GM12892 (cell line): ENCODE data around the gene CTNNA3.

ENCODE experiments used
- DNase-seq: peaks from one replicate; pipeline ENCODE4 v3.0.0; 2011; ENCODE audit not compliant: insufficient read length
- FAIRE-seq: peaks from 2 replicates; lab custom pipeline; 2011; peaks lifted over from hg19 to GRCh38; lab: Jason Lieb, UNC
- POLR2A ChIP-seq: IDR thresholded peaks from 2 replicates; pipeline ENCODE4 v1.6.1; 2011; ENCODE audit warnings: low read depth, low read length, control low read depth
- POLR2AphosphoS5 ChIP-seq: IDR thresholded peaks from 2 replicates; pipeline ENCODE4 v1.6.1; 2011; ENCODE audit warnings: low read depth, low read length, control low read depth
- TAF1 ChIP-seq: IDR thresholded peaks from 2 replicates; pipeline ENCODE4 v1.6.1; 2011; ENCODE audit warnings: low read depth, mild to moderate bottlenecking, control low read depth, low read length, borderline replicate concordance

CTNNA3 gene

DNA sequence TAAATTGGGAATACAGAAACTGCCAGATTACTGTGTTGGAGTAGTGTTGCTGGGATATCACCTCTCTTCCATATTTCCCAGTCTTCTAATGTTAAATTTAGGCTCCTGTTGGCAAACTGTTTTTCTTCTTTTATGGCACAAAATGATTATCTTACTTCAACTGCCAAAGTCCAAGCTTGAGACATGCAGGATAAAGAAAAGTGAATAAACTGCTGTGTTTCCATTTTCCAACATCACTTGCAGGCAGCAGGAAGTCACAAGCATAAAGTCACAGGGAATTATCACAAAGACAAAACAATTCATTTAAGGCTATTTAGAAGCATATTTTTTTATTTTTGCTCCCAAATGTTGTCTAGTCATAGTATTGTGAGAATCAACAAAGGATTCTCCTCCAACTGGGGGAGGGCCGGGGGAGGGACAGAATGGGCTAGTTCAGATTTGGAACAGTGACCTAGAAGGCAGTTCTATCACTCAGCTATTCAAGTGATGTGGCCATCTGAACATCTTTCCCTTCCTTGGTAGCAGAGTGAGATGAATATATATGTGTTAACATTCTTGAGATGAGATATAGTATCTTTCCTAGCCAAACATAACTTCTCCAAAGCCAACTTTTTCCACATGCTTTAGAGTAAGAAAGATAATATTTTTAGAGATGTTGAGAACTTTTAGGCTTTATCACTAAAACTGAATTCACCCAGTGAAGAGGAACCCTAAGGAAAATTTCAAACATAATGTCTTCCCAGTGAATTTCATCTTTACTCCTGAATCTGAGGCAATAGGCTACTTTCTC, 364.7 kb downstream of the CTNNA3 start:
- no peak for TF ChIP-seq POLR2A
- no peak for TF ChIP-seq POLR2AphosphoS5
- TF ChIP-seq TAF1 = no peak
- DNase-seq (no peak), FAIRE-seq (no peak)

DNA sequence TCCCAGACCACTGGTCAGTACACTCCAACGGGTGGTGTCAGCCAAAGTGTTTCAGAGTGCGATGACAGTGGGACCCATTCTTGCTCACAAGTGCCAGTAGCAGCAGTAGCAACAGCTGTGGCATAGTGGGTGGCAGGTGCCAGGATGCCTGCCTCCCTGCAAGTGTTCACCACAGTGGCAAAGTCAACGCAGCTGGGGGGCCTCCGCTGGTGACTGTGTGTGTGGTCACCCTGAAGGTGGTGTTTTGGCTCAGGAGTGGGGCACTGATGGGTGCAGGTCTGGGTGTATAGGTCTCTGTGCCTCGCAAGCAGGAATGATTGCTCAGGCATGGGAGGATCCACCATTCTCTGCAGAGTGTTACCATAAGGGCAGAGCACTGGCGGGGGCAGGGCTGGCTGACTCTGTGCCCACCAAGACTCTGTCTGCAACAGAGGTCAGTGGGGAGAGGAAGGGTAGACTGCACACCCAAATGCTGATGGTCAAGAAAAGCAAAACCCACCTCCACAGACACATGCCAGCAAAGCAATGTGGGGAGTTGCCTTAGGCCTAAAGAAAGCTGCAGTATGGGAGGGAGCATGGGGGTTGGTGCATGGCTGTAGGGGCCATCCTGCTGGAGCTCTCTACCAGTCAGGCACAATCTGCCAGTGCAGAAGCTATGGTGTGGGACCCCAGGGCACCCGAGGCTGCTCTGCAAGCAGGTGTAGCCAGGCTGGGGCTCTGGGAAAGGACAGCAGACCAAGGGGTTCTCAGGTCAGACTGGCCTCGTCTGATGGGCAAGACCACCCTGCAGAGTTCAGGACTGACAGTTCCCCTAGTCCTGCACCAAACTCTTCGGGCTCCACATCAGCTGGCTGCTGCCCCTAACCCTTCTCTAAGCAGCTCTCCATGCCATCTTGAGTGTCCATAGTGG, 368.1 kb downstream of the CTNNA3 start:
- DNase-seq (no peak), FAIRE-seq (no peak)
- TF ChIP-seq POLR2AphosphoS5 (no peak), POLR2A (no peak), TAF1 (no peak)

DNA sequence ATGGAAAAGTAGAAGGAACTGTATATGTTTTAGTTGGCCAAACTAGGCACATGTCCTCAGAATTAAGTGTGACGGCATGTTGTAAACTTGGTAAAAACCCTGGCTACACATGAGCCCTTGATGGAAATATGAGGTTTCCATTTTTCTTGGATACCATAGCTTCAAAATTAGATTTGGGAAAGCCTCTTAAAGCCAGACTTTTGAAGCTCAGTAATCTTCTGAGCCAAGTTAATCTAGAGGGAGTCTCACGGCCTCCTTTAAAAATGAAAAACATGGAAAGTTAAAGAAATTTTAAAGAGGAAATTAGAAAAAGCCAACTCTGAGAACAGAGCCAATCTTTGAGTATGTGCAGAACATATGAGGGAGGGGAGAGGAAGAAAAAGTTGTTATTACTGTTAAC, 376.0 kb downstream of the CTNNA3 start:
- no peak for DNase-seq
- TF ChIP-seq TAF1 (no peak), POLR2A (no peak), POLR2AphosphoS5 (no peak)
- FAIRE-seq = no peak

DNA sequence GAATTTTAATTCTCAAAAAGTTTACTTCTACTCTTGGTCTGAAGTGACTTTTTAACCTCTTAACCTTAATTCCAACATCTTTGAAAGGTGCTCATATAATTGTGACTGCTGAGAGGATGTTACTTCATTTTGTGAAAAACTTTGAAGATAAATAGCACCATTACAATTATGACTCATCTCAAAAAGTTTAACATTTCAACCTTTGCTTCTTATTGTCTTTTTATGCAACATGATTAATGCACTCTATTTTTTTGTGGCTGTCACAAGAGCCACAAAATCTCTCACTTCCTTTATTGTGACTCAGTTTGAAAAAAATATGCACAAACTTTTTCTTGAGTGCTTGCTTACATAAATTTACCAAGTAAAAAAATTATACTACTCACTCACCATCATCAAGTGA, 387.1 kb downstream of the CTNNA3 start:
- FAIRE-seq (no peak), DNase-seq (no peak)
- TF ChIP-seq POLR2A (no peak), POLR2AphosphoS5 (no peak)

DNA sequence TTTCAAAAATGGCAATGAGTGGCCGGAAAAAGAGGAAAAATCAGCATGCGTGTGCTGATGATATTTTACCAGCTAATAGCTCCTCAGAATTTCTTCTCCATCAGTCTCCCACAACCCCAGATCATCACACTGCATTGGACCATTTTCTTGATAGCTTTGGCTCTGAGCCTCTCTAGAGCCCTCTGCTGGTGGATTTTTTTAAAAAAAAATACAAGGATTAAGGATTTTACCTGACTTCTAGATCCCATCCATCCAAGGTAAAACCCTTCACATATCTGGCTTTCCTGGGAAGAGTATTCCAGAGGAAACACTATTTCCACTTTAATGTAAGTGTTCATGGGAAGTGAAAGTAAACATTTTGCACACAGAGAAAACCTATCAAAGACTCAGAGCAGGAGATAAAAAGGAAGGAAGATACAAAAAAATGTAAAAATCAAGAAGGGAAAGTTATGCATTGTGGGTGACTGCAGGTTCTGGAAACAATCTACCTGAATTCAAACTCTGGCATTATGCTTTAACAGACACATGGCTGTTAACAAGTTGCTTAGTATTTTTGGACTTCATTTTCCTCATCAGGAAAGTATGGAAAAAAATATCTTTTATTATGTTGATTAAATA, 389.3 kb downstream of the CTNNA3 start:
- DNase-seq (peak; percentile 5), FAIRE-seq (no peak)
- TF ChIP-seq TAF1 = no peak
- no peak for TF ChIP-seq POLR2AphosphoS5
- TF ChIP-seq POLR2A = no peak

DNA sequence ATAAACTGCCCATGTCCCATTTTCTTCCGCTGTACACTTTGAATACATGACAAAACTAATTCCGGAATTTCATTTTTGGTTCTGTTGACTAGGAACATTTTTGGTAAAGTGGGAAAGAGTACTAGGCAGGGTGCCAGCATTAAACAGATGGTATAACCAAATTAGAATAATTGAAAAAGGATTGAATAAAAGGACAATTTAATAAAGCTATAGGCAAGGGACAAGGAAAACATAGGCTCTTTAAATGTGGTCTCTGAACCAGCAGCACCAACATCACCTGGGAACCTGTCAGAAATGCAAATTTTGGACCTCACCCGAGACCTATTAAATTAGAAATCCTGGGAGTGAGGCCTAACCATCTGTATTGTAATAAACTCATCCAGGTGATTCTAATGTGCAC, 393.3 kb downstream of the CTNNA3 start:
- TF ChIP-seq TAF1 = no peak
- TF ChIP-seq POLR2AphosphoS5 = no peak
- TF ChIP-seq POLR2A = no peak
- DNase-seq (no peak), FAIRE-seq (no peak)

DNA sequence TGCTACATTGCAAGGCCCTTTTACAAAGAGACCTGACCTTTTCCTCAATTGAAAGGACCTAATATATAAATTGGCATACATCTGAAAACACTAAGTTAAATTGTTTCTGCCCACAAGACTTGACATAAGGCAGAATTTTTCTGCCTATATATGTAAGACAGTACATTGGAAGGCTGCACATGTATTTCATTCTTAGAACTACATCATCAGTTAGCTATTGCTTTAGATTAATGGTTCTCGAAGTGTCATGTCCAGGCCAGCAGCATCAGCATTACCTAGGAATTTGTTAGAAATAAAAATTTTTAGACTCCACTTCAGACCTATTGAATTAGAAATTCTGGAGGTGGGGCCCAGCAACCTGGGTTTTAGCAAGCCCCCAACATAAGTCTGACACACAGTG, 396.2 kb downstream of the CTNNA3 start:
- no peak for DNase-seq
- no peak for FAIRE-seq
- TF ChIP-seq POLR2AphosphoS5 (no peak), POLR2A (no peak), TAF1 (no peak)

DNA sequence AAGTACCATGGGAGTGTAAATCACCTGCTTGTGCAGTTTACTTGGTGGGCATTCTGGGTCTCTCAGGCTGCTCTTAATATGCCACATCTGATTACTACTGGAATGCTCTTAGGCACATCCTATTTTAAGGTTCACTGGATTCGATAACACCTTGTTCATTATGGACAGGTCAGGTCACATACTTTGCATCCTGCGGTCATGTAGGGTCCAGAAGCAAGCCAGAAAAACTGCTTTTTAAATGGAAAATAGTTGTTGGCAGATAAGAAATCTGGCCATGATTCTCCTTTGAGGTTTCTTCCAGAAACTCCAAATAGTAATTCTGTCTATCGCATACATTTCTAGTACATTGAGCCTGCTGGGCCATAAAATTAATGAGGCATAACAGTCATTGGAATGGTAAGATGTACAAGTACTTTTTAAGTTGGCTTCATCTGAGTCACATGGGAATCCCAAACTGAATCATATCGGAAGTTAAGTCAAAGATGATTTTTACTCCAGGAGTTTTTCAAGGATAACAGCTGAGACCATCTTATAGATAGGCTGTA, 398.3 kb downstream of the CTNNA3 start:
- DNase-seq (no peak), FAIRE-seq (no peak)
- TF ChIP-seq TAF1 (no peak), POLR2A (no peak), POLR2AphosphoS5 (no peak)

DNA sequence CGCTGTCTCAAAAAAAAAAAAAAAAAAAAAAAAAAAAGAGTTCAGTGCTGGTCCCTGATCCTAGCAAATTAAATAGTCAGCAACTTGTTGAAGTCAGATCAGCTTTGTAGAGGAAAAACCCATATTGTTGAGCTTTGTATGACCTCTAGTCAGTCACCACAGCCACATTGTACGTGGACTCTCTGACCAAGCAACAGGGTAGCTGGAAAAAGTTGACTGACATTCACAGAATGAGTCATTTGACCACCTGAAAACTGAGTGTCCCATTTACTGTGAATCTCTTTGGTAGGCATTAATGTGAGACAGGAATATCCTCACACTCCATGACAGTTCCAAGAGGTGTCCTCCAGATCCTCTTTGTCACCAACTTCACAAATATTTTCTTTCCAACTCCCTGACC, 399.1 kb downstream of the CTNNA3 start:
- FAIRE-seq (no peak), DNase-seq (no peak)
- no peak for TF ChIP-seq POLR2AphosphoS5
- no peak for TF ChIP-seq POLR2A
- no peak for TF ChIP-seq TAF1

DNA sequence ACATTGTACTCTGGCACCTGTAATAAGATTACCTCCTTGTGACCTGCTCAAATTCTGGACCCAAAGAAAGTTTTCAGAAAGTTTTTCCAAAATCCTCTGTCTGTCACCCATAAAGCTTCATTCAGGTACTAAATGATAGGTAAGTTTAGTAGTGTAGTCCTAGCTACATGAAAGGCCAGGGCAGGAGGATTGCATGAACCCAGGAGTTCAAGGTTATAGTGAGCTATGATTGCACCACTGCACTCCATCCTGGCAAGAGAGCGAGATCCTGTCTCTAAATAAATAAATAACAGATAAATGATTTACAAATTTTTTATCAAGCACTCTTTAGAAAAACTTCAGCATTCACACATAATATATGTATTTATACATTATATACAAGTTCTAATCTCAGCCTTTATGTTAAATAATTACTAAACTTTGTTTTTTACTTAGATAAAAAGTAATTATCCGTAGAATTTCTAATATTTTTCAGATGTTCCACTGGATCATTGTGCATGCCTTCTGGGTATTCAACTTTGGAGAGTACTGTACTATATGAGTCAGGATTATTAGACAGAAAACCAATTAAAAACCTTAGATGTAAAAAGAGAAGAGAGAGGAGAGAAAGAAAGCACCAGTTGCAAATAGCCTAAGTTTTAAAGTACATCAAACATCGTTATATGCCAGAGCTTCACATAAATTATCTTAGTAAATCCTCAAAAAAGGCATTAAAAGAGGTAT, 407.1 kb downstream of the CTNNA3 start:
- TF ChIP-seq POLR2A (no peak), TAF1 (no peak), POLR2AphosphoS5 (no peak)
- FAIRE-seq (no peak), DNase-seq (no peak)
